ELR (cell line): Measurements from ENCODE around the gene SLK.

Source experiments
- DNase-seq: peaks from one replicate; pipeline ENCODE4 v3.0.0-alpha.2; 2015; ENCODE audit warnings: low read depth

Gene SLK

GRCh38 chr10:104034401-104035193, 67.7 kb downstream of the SLK start:
- DNase-seq: no peak

- no peak for DNase-seq
Measured at GRCh38 chr10:104035194-104036068, 68.5 kb downstream of the SLK start.

- no peak for DNase-seq
Measured at GRCh38 chr10:104036069-104036384, 69.1 kb downstream of the SLK start.

DNA sequence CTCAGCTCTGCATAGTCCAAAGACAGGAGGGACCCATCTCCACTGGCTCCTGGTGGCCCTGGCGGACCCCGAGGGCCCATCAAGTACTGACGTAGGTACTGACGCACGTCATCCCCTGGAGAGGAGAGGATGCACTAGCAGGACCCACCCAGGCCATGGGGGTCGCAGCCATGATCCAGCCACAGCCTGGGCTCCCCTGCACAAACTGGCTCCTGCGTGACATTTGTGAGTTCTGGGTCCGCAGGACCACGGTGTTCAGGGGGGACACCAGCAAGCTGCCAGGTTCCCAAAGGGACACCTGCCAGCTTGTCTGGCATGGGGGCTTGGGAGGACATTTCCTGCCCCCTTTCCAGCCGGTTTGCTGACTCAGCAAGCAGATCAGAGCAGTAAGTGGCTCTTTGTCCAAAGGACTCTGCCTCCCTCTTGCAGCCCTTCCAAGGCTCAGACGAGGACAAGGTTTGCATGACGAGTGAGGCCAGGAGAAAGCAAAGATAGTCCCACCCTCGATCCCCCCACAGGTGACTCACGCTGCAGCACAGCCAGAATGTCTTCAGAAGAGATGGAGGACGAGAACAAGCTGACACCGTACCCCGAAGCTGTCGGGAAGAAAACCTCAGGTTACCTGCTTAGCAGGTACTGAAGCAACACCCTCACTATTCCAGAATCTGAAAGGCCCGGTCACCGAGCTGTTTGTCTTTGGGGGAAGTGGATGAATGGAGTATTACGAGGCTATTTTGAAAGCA, 69.7 kb downstream of the SLK start:
- DNase-seq: no peak

GRCh38 chr10:104037261-104037951, 70.5 kb downstream of the SLK start:
- DNase-seq: no peak

DNA sequence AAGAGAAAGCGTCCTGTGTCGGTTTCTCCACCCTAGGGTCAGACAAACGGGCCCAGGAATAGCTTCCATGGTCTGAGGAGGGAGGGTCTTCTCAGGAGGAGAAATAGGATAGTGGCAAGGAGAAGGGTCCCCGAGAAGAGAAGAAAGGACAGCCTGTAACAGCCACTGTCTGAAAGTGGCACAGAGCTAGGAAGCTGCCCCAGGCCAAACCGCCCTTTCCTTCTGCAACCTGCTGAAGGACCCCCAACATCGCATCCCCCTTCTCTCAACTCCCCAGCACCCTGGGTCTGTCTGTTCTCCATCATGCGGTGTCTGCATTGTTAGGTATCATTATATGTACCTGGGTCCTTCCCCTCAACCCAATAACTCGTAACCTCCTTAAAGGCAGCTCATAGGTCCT, 71.6 kb downstream of the SLK start:
- no peak for DNase-seq

GRCh38 chr10:104038958-104039752, 72.2 kb downstream of the SLK start:
- no peak for DNase-seq

DNA sequence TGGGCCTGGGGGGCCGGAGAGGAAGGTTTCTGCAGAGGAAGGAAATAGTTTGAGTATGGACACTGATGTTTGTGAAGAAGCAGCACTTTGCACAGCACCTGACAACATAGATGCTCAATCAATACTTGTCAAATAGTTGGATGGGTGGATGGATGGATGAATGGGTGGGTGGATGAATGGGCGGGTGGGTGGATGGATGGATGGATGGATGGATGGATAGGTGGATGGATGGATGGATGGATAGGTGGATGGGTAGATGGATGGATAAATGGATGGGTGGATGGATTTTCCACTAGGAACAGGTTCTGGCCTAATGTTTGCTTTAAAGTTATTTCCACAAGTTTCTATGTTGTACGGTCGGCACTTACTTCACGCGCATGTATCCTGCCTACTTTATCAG, 73.4 kb downstream of the SLK start:
- no peak for DNase-seq

DNA sequence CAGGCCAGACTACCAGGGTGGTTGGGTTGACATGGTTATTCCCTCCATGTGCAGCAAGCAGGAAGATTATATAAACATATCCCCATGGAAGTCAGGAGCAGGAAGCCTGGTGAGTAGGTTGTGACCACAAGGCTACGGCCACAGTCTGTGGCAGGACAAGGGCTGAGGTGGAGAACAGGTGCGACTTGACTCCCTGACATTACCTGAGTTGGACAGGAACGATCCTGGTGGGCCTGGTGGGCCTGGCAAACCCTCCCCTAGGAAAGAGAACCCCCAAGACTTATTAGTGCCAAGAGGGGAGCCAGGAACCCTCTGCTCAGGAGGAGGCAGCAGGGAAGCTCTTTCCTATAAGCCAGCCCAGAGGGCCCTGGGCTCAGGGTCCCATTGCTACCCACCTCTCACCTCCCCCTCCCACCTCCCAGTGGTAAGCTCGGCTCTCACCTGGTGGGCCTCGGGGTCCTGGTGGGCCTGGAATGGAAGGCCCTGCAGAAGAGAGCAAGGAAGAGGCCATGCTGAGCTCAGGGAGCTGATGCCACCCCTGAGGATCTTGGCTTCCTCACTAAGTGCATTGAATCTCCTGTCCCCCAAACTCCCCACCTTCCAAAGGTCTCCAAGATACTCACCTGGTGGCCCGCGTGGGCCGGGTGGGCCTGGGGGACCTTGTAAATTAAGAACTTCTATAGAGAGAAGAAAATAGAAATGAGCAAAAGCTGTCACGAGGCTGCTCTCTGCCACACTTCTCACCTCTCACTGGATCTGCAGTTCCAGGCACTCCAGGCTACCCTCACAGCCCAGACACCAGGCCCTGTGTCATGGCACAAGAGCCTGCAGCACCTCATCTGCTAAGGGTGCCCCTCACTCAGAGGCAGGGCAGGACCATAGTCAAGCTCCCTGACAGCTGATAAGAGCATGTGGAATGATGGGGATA, 74.2 kb downstream of the SLK start:
- DNase-seq: no peak

DNA sequence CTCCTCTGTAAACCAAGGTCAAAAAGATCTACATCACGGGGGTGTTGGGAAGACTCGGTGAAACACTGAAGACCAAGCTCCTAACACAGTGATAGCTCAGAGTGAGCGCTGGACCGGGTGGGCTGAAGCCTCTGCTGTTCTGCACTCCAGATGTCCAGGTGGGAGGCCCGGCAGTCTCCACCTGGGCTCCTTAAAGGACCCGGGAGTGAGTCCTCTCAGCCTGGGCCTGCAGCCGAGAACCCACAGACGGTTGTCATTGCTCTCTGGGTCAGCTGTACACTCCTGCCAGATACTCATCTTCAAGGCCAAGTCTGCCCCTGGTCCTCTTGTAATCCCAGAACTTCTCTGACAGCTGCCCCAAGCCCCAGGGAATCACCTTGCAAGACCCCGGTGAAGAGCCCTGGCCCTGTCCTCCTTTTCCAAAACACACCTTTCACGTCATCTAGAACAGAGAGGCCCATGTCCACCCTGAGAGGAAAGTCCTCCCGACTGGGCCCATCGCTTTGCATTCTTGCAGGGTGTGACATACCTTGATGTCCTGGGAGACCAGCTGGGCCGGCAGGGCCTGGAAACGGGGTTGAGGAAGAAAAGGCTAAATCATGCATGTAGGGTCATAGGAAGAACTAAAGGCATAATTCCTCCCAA, 75.1 kb downstream of the SLK start:
- DNase-seq: no peak

DNA sequence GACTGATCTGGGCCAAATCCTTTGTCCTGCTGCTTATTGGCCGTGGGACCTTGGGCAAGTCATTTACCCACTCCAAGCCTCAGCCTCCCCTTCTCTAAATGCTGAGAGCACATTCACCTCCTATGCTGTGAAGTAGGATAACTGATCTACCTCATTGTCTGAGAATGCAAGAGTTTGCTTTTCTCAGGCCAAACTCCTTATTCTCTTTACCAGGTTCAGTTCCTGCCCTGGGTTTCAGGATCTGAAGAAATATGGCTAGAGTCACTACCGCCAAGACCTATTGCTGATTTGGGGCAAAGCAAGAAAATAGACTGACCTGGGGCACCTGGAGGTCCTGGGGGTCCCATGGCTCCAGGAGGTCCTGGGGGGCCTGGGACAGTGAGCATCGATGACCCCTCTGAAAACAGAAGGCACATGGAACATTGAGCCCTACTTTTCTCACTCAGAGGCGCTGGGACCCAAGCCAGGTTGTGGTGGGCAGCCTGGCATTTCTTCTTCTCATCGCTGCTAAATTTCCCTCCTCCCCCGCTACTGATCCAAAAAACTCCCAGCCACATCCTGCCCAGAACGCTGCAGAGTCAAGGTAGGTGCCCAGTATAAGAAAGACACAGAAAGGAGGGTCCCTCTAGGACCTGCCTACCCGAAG, 76.4 kb downstream of the SLK start:
- no peak for DNase-seq

DNA sequence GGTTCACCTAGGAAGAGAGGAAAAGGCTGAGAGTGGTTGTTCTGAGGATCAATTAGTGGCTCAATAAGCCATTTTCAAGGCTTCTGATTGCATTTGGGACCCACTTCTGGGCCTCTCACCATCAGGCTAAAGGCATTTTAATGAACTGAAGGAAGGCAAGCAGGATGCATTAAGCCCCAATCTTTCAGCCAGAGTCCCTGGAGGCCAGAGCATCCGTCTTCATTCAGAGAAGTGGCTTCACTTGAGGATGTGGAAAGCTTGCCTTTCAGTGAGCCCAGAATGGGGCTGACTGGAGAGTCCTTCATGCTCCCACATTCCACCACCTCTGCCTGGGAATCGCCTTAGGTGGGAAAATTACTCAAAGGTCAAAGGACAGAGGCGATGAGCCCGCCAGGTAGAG, 76.9 kb downstream of the SLK start:
- no peak for DNase-seq

DNA sequence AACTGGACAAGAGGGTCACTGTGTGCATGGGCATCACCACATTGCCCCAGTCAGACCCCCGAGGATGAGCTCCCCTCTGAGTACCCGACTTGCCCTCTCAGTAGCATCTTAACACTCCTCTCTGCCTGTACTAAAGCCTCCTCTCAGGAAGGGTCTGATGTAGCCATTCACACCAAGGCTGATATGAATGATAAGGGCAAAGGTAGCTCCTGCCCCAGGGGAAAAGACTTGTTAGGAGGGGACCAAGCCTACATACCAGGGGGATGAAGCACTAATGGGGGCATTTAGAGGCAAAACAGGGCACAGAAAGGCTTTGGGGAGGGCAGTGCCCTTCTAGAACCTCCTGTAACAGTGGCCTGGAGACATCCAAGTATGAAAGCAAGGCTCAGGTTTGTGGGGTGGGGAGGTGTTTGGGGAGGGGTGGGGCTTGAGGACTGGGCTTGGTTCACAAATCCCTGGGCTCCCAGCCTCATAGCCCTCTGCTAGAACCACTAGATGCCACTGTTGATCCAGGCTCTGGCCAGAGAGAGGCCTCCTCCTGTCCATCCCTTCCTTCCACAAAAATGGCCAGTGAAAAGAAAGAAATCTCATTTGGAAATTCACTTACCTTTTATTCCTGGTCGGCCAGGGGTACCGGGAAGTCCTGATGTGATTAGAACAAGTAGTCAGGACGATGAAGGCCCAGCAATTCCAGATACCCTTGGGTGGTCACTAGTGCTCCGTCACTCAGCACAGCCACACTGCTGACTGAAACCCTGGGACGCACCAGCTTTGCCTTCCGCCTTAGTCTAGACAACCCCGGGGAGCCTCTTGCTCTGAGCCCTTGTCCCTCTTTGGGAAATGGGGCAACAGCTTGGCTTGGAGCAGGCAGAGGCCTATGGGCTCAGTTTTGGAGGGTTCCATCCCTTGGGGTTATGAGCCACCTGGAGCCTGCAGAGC, 78.5 kb downstream of the SLK start:
- DNase-seq: peak; percentile 85

DNA sequence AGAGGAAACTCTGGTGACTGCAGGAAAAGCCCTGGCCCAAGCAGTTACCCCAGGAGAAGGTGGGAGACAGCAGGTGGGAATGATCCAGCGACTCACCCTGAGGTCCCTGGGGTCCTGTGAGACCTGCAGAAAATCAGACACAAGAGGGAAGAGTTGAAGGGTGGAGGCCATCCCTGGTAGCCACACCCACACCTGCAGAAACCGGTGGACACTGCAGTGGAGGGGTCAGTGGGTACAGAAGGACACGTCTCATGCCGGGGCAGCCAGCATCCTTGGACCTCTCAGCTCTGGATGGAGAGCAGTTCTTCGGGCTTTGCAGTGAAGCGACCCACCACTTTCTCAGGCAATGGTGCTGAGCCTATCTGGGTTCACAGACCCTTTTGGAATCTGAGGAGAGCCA, 79.7 kb downstream of the SLK start:
- no peak for DNase-seq

- peak; percentile 88 for DNase-seq
Measured at GRCh38 chr10:104049504-104050250, 82.7 kb downstream of the SLK start.

DNA sequence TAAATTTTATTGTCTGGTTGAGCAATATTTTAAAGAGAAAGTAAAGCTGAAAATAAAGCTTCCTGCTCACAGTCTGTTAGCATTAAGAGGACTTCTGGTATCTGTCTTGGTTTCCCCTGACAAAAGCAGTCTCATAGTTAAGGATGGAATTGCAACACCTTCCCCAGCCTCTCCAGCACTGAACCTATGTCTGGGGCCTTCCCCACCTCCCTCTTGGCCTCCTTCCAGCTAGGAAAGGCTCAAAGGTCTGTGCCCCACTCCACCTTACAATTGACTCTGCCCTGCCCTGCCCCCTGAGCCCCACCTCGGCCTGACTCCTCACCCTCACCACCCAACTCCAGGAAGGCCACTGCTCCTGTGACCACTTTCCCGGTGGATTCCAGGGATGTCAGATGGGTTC, 85.5 kb downstream of the SLK start:
- DNase-seq: no peak

DNA sequence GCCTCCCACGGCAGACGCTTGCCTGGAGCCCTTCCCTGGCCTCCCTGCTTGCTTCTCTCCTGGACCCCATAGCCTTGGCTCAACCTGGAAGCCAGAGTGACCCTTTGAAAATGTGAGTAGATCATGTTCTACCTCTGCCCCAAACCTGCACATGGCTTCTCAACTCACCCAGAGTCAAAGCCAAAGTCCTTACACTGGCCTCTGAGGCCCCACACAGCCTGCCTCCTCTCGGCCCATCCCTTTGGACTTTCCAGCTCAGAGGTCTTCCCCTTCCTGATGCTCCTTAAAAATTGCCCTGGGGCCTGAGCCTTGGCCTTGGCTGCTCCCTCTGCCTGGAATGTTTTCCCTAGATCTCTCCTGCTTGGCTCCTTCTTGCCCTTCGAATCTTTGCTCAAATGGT, 86.3 kb downstream of the SLK start:
- no peak for DNase-seq
